Activated CD4-positive, alpha-beta T cell treated with anti-CD3 and anti-CD28 coated beads, Interleukin-2, amount 10 ng/mL, durations not matched to agents 7 days and 5 days (primary cell): ENCODE measurements around the gene STK33. TPM values are rescaled to one million over a fixed set of nuclear protein-coding genes. Genes with fewer than 3 reads are reported as not detected.

Experiments used
- CTCF ChIA-PET: fragments of 350-600 bp; sonication (Branson Sonifier 250); formaldehyde crosslinking; loops from one replicate; lab custom pipeline; 2021; ENCODE audit warnings: antibody characterized with exemption; lab: Charles Lee
- POLR2A ChIA-PET: fragments of 350-600 bp; sonication (Branson Sonifier 250); formaldehyde crosslinking; loops from one replicate; lab custom pipeline; 2021; ENCODE audit warnings: antibody characterized with exemption; lab: Charles Lee
- DNase-seq: peaks from one replicate; pipeline ENCODE4 v3.0.0-alpha.2; 2020
- H3K27ac Mint-ChIP-seq: one replicate; pipeline ENCODE4 v1.8.0; 2021; ENCODE audit warnings: mild to moderate bottlenecking, moderate library complexity, mixed read lengths
- H3K27me3 Mint-ChIP-seq: one replicate; pipeline ENCODE4 v1.8.0; 2021; ENCODE audit warnings: mixed read lengths
- H3K36me3 Mint-ChIP-seq: one replicate; pipeline ENCODE4 v1.8.0; 2021; ENCODE audit warnings: low read depth, mixed read lengths
- H3K4me1 Mint-ChIP-seq: one replicate; pipeline ENCODE4 v1.8.0; 2021; ENCODE audit warnings: mixed read lengths
- H3K4me3 Mint-ChIP-seq: one replicate; pipeline ENCODE4 v1.8.0; 2021; ENCODE audit warnings: mild to moderate bottlenecking, moderate library complexity, mixed read lengths
- H3K9me3 Mint-ChIP-seq: one replicate; pipeline ENCODE4 v1.8.0; 2021; ENCODE audit warnings: mixed read lengths
- total RNA-seq, 2 experiments: library from RNA; stranded (reverse); gene quantifications; one replicate each; pipeline ENCODE4 v1.2.3, GENCODE V29; 2021

Gene STK33
- total RNA-seq, 2 experiments from 2014 or later, result 0.79 to 1.1 TPM

GRCh38 chr11:8386134-8386864 lies 207.7 kb downstream of the STK33 start:
- DNase-seq, result no peak
- Mint-ChIP-seq H3K36me3 (no peaks in the 10 kb centered on the region), H3K27me3 (no peaks in the 10 kb centered on the region), H3K4me3 (no peak overlapping the region), H3K4me1 (no peaks in the 10 kb centered on the region), H3K27ac (no peak overlapping the region), H3K9me3 (no peaks in the 10 kb centered on the region)
- CTCF ChIA-PET, result interaction anchor here (0.6 kb wide), 1 partner anchor 351 kb away, joined by 3 read pairs; no protein-coding TSS in a partner anchor
- POLR2A ChIA-PET, result no interaction called here

GRCh38 chr11:8384199-8384821 lies 209.7 kb downstream of the STK33 start:
- no peak overlapping the region for H3K4me3 Mint-ChIP-seq
- H3K36me3 Mint-ChIP-seq, result no peaks in the 10 kb centered on the region
- no peaks in the 10 kb centered on the region for H3K4me1 Mint-ChIP-seq
- no peak for DNase-seq
- H3K27me3 Mint-ChIP-seq, result peaks cover under 1% of the 10 kb centered on the region
- CTCF ChIA-PET, result no interaction called here
- no peaks in the 10 kb centered on the region for H3K9me3 Mint-ChIP-seq
- no peak overlapping the region for H3K27ac Mint-ChIP-seq
- POLR2A ChIA-PET, result no interaction called here

- Mint-ChIP-seq H3K36me3 (no peaks in the 10 kb centered on the region), H3K4me1 (no peaks in the 10 kb centered on the region), H3K9me3 (no peaks in the 10 kb centered on the region), H3K27ac (no peak overlapping the region), H3K27me3 (peaks cover 5% of the 10 kb centered on the region), H3K4me3 (no peak overlapping the region)
- CTCF ChIA-PET, result no interaction called here
- POLR2A ChIA-PET, result no interaction called here
- DNase-seq, result no peak
These were observed 210.4 kb downstream of the STK33 start for GRCh38 chr11:8383627-8384026.

GRCh38 chr11:8383227-8383626 lies 210.8 kb downstream of the STK33 start:
- CTCF ChIA-PET, result no interaction called here
- Mint-ChIP-seq H3K27me3 (peaks cover 5% of the 10 kb centered on the region), H3K36me3 (no peaks in the 10 kb centered on the region), H3K4me3 (no peak overlapping the region), H3K9me3 (no peaks in the 10 kb centered on the region), H3K4me1 (no peaks in the 10 kb centered on the region), H3K27ac (no peak overlapping the region)
- DNase-seq, result no peak
- POLR2A ChIA-PET, result no interaction called here

- Mint-ChIP-seq H3K4me1 (no peaks in the 10 kb centered on the region), H3K27ac (no peak overlapping the region), H3K4me3 (no peak overlapping the region), H3K36me3 (no peaks in the 10 kb centered on the region), H3K9me3 (no peaks in the 10 kb centered on the region), H3K27me3 (peaks cover 5% of the 10 kb centered on the region)
- DNase-seq, result no peak
- ChIA-PET CTCF (no interaction called here), POLR2A (no interaction called here)
These were observed 211.5 kb downstream of the STK33 start for GRCh38 chr11:8382436-8383053.

GRCh38 chr11:8381871-8382396 lies 212.1 kb downstream of the STK33 start:
- Mint-ChIP-seq H3K36me3 (no peaks in the 10 kb centered on the region), H3K4me3 (no peak overlapping the region), H3K4me1 (no peaks in the 10 kb centered on the region), H3K9me3 (no peaks in the 10 kb centered on the region), H3K27ac (no peak overlapping the region), H3K27me3 (peaks cover 5% of the 10 kb centered on the region)
- no peak for DNase-seq
- CTCF ChIA-PET, result no interaction called here
- POLR2A ChIA-PET, result no interaction called here

GRCh38 chr11:8381343-8381742 lies 212.7 kb downstream of the STK33 start:
- no peak for DNase-seq
- Mint-ChIP-seq H3K27ac (no peak overlapping the region), H3K27me3 (peaks cover 5% of the 10 kb centered on the region), H3K9me3 (no peaks in the 10 kb centered on the region), H3K4me3 (no peak overlapping the region), H3K36me3 (no peaks in the 10 kb centered on the region), H3K4me1 (no peaks in the 10 kb centered on the region)
- POLR2A ChIA-PET, result no interaction called here
- CTCF ChIA-PET, result no interaction called here

- CTCF ChIA-PET, result no interaction called here
- Mint-ChIP-seq H3K4me3 (no peak overlapping the region), H3K36me3 (no peaks in the 10 kb centered on the region), H3K27me3 (peaks cover 9% of the 10 kb centered on the region), H3K27ac (no peak overlapping the region), H3K4me1 (no peaks in the 10 kb centered on the region), H3K9me3 (no peaks in the 10 kb centered on the region)
- DNase-seq, result no peak
- POLR2A ChIA-PET, result no interaction called here
These were observed 218.1 kb downstream of the STK33 start for GRCh38 chr11:8375932-8376331.

GRCh38 chr11:8375460-8375859 lies 218.6 kb downstream of the STK33 start:
- H3K36me3 Mint-ChIP-seq, result no peaks in the 10 kb centered on the region
- no peak overlapping the region for H3K4me3 Mint-ChIP-seq
- ChIA-PET CTCF (no interaction called here), POLR2A (no interaction called here)
- peaks cover 9% of the 10 kb centered on the region for H3K27me3 Mint-ChIP-seq
- H3K9me3 Mint-ChIP-seq, result no peaks in the 10 kb centered on the region
- H3K27ac Mint-ChIP-seq, result no peak overlapping the region
- no peaks in the 10 kb centered on the region for H3K4me1 Mint-ChIP-seq
- DNase-seq, result no peak

- no peaks in the 10 kb centered on the region for H3K36me3 Mint-ChIP-seq
- no peak overlapping the region for H3K4me3 Mint-ChIP-seq
- H3K4me1 Mint-ChIP-seq, result no peaks in the 10 kb centered on the region
- DNase-seq, result no peak
- H3K27ac Mint-ChIP-seq, result no peak overlapping the region
- H3K9me3 Mint-ChIP-seq, result no peaks in the 10 kb centered on the region
- POLR2A ChIA-PET, result no interaction called here
- peaks cover 9% of the 10 kb centered on the region for H3K27me3 Mint-ChIP-seq
- CTCF ChIA-PET, result no interaction called here
These were observed 219.3 kb downstream of the STK33 start for GRCh38 chr11:8374716-8375115.

- Mint-ChIP-seq H3K4me3 (no peak overlapping the region), H3K36me3 (no peaks in the 10 kb centered on the region), H3K9me3 (no peaks in the 10 kb centered on the region), H3K27me3 (peaks cover 6% of the 10 kb centered on the region), H3K27ac (no peak overlapping the region), H3K4me1 (no peaks in the 10 kb centered on the region)
- ChIA-PET CTCF (no interaction called here), POLR2A (no interaction called here)
- DNase-seq, result no peak
These were observed 220.3 kb downstream of the STK33 start for GRCh38 chr11:8373519-8374432.

GRCh38 chr11:8372641-8373381 lies 221.2 kb downstream of the STK33 start:
- Mint-ChIP-seq H3K4me1 (no peaks in the 10 kb centered on the region), H3K27ac (no peak overlapping the region), H3K27me3 (peaks cover 6% of the 10 kb centered on the region), H3K4me3 (no peak overlapping the region), H3K36me3 (no peaks in the 10 kb centered on the region), H3K9me3 (no peaks in the 10 kb centered on the region)
- DNase-seq, result no peak
- POLR2A ChIA-PET, result no interaction called here
- CTCF ChIA-PET, result no interaction called here
